ENCODE results near the gene PARP16. TPM values are rescaled to one million over a fixed set of nuclear protein-coding genes. Genes with fewer than 3 reads are reported as not detected.
A peak's percentile ranks its signal among the peaks of the same experiment; 100 is the strongest.

PARP16 gene, protein sequence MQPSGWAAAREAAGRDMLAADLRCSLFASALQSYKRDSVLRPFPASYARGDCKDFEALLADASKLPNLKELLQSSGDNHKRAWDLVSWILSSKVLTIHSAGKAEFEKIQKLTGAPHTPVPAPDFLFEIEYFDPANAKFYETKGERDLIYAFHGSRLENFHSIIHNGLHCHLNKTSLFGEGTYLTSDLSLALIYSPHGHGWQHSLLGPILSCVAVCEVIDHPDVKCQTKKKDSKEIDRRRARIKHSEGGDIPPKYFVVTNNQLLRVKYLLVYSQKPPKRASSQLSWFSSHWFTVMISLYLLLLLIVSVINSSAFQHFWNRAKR
- total RNA-seq (2021; ENCODE audit: unreplicated experiment), result 9.7 TPM
- 6.4 and 8.4 TPM in 2 replicates for polyA plus RNA-seq (2012)
- Bru-seq, nascent RNA, result percentile 44 among the genes with signal in this experiment
- BruChase-seq, experiment 1, labeled RNA remaining after a 6-hour chase, result percentile 48 among the genes with signal in this experiment
- BruChase-seq, experiment 2, labeled RNA remaining after a 2-hour chase, result percentile 51 among the genes with signal in this experiment
- long read RNA-seq, transcript PARP16-206 (6 exons, 2,343 nt), result major isoform, 17 of 21 reads
- long read RNA-seq, partial matches to known transcripts, result 1 of 21 reads
- long read RNA-seq, other reads (novel, unspliced or antisense), result 2 of 21 reads

DNA sequence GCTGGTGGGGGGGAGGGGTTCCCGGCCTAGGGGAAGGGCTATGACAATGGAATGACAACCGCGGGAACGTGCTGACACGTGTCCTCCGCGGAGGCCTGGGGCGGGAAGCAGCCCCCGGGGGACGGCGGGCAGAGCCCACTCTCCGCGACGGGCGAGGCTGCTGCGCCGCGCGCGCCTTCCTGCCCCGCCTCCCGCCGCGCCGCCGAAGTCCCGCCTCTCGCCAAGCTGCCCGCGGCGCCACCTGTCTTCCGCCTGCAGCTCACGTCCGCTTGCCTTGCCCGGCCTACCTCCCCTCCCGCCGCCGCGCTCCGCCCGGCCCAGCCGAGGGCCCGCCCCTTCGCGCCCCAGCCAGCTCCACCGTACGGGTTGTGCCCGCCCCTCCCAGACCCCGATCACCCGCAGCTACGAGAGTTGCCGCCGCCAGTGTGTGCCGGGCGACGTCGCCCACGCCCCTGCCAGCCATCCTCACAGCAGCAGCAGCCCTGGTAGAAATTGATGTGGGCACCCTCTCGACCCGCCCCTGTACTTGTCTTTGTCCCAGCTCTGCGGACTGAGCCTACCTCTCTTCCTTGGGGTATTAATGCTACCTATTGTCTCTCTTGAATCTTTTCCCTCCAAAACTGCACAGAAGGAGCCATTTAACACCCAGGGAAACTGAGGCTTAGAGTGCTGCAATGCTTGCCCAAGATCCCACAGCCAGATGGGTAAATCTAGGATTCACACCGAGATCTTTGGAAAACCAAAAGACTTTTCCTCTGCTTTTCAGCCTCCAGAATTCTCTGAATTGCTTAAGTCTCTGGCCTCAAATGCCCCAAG lies at the start of gene PARP16:
Gene PARP16 (minus strand): TSS at position 180 of the 816 bp plus-strand sequence. CDS start 457 bp downstream, outside the sequence.
- H3K79me2 ChIP-seq (ENCODE audit: insufficient read depth, low read length), result no peaks in the 10 kb centered on the region
- no peaks in the 10 kb centered on the region for H3K36me3 ChIP-seq (ENCODE audit: control insufficient read depth in 1 of 2, insufficient read depth in 2 of 2, low read length in 2 of 2)
- H3K9me3 ChIP-seq (ENCODE audit: control insufficient read depth in 1 of 2, insufficient read depth in 1 of 2, low read depth in 1 of 2, low read length in 2 of 2), result no peaks in the 10 kb centered on the region
- peak within 1 kb of the TSS; percentile 91 for H3K4me2 ChIP-seq (ENCODE audit: low read length)
- DNase-seq (ENCODE audit: low read depth, low spot score) (peak; percentile 73), ATAC-seq (peak; percentile 96)
- ChIA-PET CTCF (interaction anchor here (0.7 to 1.7 kb wide), 4 partner anchors 16 to 253 kb away, joined by 3 read pairs; no protein-coding TSS in a partner anchor), RAD21 (ENCODE audit: low non-redundant PET in 1 of 2, low total read pairs in 2 of 2, uncharacterized antibody in 2 of 2, unreplicated experiment in 2 of 2) (interaction anchor here in 1 of 2 experiments (0.5 to 0.7 kb wide), 2 partner anchors 8 to 26 kb away, joined by 3 to 4 read pairs; no protein-coding TSS in a partner anchor), POLR2A (interaction anchor here (0.5 to 2.7 kb wide), 9 partner anchors 8 to 461 kb away, joined by 3 to 46 read pairs (median 6); partner anchors contain the start of genes CLPX, RNU5A-1 and RNU5B-1)
- H3K4me3 ChIP-seq (replicated peaks in 1 of 2; ENCODE audit: low read depth in 1 of 2, low read length in 2 of 2), result peak within 1 kb of the TSS; percentile 64 to 87
- peak within 1 kb of the TSS; percentile 44 for H2AFZ ChIP-seq (ENCODE audit: low read depth, low read length, poor library complexity, severe bottlenecking)
- intact Hi-C loops (cut with micrococcal nuclease), result no loop called here
- H3K9ac ChIP-seq (ENCODE audit: low read length), result peak within 1 kb of the TSS; percentile 76
- no peaks in the 10 kb centered on the region for H3K27me3 ChIP-seq (ENCODE audit: insufficient read depth, low read length)
- H3K27ac ChIP-seq (ENCODE audit: low read depth, low read length), result peak within 1 kb of the TSS; percentile 73
- no peaks in the 10 kb centered on the region for H3K9me2 ChIP-seq (ENCODE audit: insufficient read depth)
- BruUV-seq (replicated peaks), result TSS peak; percentile 78
- H4K20me1 ChIP-seq (ENCODE audit: insufficient read depth), result no peaks in the 10 kb centered on the region
- peaks cover 11 to 20% of the 10 kb centered on the region in 2 experiments for H3K4me1 ChIP-seq (ENCODE audit: control insufficient read depth in 1 of 2, insufficient read depth in 2 of 2, low read length in 2 of 2)
- TF ChIP-seq, protein P1, sequence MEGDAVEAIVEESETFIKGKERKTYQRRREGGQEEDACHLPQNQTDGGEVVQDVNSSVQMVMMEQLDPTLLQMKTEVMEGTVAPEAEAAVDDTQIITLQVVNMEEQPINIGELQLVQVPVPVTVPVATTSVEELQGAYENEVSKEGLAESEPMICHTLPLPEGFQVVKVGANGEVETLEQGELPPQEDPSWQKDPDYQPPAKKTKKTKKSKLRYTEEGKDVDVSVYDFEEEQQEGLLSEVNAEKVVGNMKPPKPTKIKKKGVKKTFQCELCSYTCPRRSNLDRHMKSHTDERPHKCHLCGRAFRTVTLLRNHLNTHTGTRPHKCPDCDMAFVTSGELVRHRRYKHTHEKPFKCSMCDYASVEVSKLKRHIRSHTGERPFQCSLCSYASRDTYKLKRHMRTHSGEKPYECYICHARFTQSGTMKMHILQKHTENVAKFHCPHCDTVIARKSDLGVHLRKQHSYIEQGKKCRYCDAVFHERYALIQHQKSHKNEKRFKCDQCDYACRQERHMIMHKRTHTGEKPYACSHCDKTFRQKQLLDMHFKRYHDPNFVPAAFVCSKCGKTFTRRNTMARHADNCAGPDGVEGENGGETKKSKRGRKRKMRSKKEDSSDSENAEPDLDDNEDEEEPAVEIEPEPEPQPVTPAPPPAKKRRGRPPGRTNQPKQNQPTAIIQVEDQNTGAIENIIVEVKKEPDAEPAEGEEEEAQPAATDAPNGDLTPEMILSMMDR (IDR thresholded peaks at IDR 0.05 in 2 of 3, conservative IDR thresholded peaks at IDR 0.05 in 1 of 3; ENCODE audit: borderline replicate concordance in 1 of 3, insufficient read depth in 1 of 3, low read depth in 2 of 3, low read length in 2 of 3), result peak in 1 of 3 experiments; percentile 35; a peak in 3 of 6 replicates
- TF ChIP-seq CBX3 (IDR thresholded peaks at IDR 0.05; ENCODE audit: low read depth) (0 out of 2 replicates have a peak, but pooled peaks have one; percentile 34), SRF (IDR thresholded peaks at IDR 0.05; ENCODE audit: low read depth) (no peak), SP1 (IDR thresholded peaks at IDR 0.05; ENCODE audit: low read depth) (no peak), RAD21 (IDR thresholded peaks at IDR 0.05; ENCODE audit: low read depth) (no peak), EZH2 (IDR thresholded peaks at IDR 0.05) (no peak), YY1 (IDR thresholded peaks at IDR 0.05; ENCODE audit: extremely low read depth, insufficient replicate concordance, low read depth, low read length) (no peak), POLR2A (IDR thresholded peaks at IDR 0.05; ENCODE audit: borderline replicate concordance, extremely low read depth, insufficient read depth, insufficient read length) (peak; percentile 16), SIN3A (IDR thresholded peaks at IDR 0.05; ENCODE audit: low read depth) (no peak), FOSL1 (IDR thresholded peaks at IDR 0.05; ENCODE audit: low read depth) (no peak), EGR1 (IDR thresholded peaks at IDR 0.05; ENCODE audit: low read depth) (no peak), CEBPB (IDR thresholded peaks at IDR 0.05; ENCODE audit: low read depth) (no peak)
- TF ChIP-seq, protein P2, sequence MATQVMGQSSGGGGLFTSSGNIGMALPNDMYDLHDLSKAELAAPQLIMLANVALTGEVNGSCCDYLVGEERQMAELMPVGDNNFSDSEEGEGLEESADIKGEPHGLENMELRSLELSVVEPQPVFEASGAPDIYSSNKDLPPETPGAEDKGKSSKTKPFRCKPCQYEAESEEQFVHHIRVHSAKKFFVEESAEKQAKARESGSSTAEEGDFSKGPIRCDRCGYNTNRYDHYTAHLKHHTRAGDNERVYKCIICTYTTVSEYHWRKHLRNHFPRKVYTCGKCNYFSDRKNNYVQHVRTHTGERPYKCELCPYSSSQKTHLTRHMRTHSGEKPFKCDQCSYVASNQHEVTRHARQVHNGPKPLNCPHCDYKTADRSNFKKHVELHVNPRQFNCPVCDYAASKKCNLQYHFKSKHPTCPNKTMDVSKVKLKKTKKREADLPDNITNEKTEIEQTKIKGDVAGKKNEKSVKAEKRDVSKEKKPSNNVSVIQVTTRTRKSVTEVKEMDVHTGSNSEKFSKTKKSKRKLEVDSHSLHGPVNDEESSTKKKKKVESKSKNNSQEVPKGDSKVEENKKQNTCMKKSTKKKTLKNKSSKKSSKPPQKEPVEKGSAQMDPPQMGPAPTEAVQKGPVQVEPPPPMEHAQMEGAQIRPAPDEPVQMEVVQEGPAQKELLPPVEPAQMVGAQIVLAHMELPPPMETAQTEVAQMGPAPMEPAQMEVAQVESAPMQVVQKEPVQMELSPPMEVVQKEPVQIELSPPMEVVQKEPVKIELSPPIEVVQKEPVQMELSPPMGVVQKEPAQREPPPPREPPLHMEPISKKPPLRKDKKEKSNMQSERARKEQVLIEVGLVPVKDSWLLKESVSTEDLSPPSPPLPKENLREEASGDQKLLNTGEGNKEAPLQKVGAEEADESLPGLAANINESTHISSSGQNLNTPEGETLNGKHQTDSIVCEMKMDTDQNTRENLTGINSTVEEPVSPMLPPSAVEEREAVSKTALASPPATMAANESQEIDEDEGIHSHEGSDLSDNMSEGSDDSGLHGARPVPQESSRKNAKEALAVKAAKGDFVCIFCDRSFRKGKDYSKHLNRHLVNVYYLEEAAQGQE (IDR thresholded peaks at IDR 0.05; ENCODE audit: low read depth), result no peak
- TF ChIP-seq, protein P3, sequence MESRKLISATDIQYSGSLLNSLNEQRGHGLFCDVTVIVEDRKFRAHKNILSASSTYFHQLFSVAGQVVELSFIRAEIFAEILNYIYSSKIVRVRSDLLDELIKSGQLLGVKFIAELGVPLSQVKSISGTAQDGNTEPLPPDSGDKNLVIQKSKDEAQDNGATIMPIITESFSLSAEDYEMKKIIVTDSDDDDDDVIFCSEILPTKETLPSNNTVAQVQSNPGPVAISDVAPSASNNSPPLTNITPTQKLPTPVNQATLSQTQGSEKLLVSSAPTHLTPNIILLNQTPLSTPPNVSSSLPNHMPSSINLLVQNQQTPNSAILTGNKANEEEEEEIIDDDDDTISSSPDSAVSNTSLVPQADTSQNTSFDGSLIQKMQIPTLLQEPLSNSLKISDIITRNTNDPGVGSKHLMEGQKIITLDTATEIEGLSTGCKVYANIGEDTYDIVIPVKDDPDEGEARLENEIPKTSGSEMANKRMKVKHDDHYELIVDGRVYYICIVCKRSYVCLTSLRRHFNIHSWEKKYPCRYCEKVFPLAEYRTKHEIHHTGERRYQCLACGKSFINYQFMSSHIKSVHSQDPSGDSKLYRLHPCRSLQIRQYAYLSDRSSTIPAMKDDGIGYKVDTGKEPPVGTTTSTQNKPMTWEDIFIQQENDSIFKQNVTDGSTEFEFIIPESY (IDR thresholded peaks at IDR 0.05; ENCODE audit: extremely low read depth, insufficient replicate concordance, low read length), result no peak
- TF ChIP-seq, protein P4, sequence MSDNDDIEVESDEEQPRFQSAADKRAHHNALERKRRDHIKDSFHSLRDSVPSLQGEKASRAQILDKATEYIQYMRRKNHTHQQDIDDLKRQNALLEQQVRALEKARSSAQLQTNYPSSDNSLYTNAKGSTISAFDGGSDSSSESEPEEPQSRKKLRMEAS (IDR thresholded peaks at IDR 0.05), result peak; percentile 67

All from HCT116 (cell line).